Endometrium (tissue), 2 donors: ENCODE results near the gene TMEM222.

ENCODE experiments used
- FAIRE-seq: peaks from 2 replicates; lab custom pipeline; 2012; peaks lifted over from hg19 to GRCh38; lab: Jason Lieb, UNC
- donor health status: control.
- donor health status: control.

The TMEM222 gene

DNA sequence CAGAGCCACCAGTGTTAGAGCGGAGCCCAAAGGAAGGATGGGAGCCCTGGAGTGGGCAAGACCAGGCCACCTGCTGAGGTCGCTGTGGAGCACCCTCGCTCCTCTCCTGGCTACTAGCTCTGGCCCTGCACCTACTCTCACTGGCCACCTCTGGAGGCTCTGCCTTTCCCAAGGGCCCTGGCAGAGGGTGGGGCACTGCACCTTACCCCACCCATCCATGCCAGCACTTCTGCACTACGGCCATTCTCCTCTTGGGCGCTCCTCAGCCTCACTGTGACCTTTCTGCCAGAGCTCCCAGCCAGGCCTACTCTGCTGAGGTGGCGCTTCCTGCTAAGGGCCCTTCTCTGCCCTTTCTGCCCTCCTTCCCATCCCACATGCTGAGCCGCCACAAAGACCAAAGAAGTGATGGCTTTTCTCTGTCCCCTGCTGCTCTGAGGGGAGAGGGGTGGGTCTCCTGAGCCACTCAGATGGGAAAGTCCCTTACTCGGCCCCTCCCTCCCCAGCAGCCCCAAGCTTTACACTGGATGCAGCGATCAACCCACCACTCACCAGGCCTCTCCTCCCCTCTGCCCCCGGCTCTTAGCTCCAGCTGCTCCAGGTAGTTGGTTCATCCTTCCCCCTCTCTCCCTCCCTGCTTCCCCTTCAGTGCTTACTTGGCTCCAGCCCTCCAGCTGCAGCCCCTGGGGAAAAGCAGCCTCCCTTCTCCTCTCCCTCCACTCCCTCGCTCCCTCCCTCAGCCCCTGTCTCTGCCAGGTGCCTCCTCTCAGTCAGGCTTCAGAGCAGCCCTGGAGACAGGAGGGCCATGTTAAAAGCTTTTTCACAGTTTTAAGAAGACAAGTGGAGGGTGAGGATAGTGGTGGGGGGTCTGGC lies 14.8 kb upstream of the TMEM222 start:
- no peak for FAIRE-seq

DNA sequence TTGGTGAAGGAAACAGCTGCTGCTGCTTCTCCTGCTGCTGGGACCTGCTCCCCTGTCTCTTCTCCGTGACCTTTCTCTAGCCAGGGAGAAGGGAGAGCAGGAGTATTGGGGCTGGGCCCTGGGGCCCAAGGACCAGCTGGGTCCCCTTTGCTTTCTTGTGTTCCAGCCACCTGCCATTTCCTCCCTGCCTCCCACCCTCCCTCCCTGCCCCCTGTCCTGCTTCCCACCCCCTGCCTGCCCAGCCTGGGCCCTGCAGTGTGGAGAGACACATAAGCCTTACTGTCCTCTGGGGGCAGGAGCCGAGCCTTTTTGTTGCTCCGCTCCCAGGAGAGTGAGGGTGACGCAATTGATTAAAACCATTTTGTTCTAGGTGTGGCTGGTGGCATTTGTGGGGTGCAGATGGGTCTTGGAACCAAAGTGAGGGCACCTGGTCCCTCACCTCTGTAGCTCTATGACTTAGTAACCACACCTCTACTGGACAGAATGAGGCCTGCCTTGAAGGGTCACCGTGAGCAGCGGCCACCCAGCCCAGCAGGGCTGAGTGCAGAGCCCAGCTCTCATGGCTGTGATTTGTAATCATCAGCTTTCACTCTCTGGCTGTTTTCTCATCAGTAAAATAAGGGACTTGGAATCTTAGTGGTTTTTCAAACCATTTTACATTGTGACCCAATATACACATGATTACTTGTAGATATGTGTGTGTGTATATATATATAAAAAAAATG lies 13.9 kb upstream of the TMEM222 start:
- FAIRE-seq, result no peak

DNA sequence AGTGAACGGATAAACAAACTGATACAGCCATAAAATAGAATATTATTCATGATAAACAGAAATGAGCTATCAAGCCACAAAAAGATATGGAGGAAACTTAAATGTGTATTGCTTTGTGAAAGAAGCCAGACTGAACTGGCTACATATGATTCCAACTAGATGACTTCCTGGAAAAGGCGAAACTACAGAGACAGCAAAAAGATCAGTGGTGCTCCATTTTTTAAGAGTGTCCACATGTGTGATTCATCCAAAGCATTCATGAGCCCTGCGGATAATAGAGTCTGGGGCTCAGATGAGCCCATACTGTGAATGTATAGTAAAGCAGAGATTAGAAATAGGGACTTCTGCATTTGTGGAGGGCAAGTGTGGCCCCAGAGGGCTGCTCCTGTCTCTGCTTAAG lies 7.8 kb upstream of the TMEM222 start:
- FAIRE-seq, result no peak

DNA sequence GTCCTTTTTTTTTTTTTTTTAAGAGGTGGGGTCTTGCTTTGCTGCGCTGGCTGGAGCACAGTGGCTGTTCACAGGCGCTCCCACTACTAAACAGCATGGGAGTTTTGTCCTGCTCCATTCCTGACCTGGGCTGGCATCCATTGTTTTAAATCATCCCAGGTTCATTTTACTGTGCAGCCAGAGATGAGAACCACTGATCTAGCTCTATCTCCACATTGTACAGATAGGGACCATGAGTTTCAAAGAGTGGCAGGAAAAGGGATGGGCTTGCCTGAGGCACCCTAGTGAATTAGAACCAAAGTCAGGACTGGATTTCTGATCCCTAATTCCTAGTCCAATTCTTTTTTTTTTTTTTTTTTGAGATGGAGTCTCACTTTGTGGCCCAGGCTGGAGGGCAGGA lies 7.2 kb upstream of the TMEM222 start:
- FAIRE-seq, result no peak

DNA sequence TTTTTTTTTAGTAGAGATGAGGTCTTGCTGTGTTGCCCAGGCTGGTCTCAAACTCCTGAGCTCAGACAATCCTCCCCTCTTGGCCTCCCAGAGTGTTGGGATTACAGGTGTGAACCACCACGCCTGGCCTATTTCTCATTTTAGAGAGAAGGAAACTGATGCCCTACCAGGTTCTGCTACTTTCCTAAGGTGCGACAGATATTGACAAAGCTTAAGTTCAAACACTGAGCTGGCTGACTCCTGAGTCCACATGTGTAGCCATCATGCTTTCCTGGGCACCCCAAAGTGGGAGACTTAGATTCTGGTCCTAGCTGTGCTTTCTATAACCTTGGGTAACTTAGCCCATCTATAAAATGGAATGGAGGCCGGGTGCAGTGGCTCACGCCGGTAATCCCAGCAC lies 5.1 kb upstream of the TMEM222 start:
- no peak for FAIRE-seq

DNA sequence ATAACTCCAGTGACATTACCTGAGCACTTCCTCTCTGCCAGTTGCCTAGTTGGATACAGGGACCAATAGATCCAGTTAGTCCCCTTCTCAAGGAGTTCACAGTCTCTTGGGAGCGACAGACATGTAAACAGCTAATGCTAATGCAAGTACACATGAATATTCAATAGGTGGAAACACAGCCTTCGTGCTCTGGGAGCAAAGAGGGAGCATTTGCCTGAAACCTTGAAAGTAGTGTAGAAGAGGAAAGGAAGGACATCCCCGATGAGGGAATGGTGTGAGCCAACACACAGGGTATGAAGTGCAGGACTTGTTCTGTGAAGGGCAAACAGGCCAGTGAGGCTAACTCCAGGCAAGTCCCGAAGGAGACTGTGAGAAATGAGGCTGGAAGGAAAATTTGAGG lies 3.8 kb upstream of the TMEM222 start:
- FAIRE-seq, result no peak

DNA sequence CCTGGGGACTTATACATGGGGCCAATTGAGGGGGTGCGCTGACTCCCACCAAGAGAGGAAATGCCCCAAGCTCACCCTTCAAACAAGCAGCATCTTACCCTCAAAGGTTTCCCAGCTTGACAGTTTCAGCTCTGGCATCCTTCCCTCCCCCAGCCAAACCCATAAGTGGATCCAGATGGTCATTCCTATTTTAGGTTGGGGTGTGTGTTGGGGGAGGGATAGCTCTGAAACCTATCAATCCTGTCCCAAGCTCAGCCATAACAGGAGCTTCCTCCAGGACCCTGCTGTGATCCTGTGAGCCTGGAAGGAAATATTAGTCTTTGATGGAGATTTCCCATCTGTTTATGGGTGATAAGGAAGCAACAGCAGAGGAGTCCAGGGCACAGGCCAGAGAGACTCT lies 3.4 kb upstream of the TMEM222 start:
- FAIRE-seq, result no peak

DNA sequence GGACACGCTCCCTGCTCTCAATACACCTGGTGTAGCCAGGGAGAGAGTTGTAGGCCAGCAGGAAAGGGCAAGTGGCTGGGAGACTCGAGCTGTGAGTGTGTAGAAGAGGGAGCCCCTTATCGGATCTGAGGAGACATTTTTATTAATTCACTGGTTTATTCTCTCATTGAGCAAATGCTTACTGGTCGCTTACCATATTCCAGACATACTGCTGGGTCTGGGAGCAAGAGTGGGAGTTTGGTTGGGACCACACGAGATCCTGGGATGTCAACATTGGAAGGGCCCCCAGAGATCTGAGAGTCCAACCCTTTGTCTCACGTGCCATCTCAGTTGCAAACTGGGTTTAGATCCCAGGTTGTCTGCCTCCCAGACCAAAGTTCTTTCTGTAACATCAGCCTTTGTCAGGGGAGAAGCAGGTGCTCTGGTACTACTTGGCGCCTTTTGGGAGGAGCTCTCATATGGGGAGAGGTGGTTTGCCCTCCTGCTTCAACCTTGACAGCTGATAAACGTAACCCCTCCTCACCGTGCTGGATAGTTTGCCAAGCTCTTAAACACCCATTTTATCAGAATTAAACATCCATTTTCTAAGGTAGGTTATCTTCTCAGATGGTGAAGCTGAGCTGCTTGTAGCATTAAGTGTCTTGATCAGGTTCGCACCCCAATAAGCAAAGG lies 742 bp downstream of the TMEM222 start:
- FAIRE-seq, result no peak

DNA sequence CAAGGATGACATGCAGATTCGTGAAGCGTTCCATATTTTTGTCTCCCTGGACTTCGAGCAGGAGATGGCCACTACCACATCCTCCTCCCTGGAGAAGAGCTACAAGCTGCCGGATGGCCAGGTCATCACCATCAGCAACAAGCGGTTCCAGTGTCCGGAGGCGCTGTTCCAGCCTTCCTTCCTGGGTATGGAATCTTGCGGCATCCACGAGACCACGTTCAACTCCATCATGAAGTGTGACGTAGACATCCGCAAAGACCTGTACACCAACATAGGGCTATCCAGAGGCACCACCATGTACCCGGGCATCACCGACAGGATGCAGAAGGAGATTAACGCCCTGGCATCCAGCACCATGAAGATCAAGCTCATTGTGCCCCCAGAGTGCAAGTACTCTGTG lies 3.3 kb downstream of the TMEM222 start:
- no peak for FAIRE-seq

DNA sequence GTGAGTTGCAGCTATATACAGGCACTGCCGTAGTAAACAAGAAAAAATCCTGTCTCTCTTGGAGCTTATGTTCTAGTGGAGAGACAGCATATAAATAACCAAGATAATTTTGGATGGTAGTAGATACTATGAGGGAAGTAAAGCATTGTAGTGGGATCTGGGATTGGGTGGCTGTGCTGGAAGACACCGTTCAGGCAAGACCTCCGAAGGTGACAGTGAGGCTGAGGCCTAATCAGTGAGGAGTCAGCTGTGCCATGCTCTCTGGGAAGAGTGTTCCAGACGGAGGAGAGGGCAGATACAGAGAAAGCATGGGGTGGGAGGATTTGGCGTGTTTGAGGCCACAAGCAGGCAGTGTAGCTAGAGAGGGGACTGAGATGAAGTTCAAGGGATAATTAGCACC lies 6.0 kb downstream of the TMEM222 start:
- FAIRE-seq, result no peak

DNA sequence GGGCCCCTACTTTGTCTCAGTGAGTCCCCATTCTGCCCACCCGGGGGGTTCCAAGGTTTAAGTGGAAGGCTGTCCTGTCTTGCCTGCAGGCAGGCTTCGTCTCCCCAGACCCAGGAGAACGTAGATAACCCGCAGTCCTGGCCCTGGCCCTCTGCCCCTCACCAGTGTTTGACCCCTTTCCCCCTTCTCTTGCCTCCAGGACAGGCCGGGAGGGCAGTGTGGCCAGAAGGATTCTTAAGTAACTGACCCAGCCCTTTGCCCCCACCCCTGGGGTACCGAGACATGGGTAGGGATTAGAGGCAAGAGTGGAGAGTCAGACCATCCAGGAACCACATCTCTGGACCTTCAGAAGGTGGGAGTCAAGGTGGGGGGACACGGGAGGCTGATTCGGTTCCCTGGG lies 8.8 kb downstream of the TMEM222 start:
- no peak for FAIRE-seq

DNA sequence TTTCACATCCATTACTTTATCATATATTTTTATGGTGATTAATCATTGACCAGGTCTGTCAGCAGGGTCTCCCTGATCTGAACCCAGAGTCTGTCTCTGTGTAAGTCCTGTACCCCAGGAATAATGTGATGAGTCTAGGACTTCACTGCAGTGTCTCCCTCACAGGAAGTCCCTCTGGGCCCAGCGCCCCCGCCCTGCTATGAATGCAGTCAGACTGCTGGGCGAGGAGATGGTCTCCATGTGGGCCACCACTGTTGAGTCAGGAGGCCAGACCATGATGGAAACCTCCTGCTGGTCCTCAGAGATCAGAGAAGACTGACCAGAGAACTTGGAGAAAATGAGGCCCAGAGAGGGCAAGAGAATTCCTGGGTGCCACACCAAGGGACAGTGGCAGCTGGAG lies 9.5 kb downstream of the TMEM222 start:
- no peak for FAIRE-seq

DNA sequence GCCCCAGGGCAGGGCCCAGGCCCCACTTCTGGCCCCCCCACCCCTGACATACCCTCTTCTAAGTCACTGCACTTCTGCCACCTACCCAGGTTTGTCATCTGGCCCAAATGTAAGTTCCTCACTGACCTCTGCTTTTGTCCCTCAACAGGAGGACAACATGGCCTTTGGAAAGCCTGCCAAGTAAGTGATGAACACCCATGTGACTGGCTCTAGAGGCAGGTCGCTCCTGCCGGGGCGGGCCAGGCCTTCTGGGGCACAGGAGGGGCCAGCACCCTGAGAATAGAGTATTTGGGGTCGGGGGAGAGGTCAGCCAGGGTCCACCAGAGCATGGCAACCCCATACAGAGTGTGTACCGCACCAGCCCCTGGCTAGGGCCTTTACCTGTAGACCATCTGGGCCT lies 10.0 kb downstream of the TMEM222 start:
- no peak for FAIRE-seq

DNA sequence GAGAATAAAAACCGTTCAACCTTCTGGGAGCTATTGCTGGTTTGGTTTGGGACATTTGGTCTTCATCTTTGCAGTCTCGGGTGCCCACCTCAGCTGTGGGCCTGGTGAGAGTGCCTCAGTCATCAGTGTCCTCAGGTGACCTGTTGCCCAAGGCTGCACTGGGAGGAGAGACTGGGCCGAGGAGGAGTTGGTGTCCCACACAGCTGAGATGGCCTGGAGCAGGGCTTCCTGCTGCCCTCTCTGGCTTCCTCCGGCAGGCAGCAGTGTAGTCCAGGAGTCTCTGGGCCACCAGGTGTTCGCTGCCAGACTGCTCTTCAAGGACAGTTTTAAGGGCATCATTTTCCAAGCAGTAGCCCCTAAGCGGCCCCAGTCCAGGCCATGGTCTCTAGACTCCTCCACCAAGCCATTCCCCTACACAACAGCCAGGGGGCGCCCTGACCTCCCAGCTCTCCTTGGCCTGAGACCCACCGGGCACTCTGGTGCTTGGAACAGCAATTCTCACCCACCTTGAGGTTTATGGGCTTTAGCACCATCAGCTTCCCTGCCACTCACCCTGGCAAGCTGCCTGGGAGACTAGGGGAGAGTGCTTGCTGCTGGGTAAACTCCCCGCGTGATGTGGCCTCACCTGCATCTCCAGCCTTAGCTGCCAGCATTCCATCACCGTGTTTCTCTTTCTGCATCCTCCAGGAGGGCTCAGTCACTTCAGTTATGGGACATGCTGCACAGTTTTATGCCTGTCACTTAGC lies 10.7 kb downstream of the TMEM222 start:
- no peak for FAIRE-seq

DNA sequence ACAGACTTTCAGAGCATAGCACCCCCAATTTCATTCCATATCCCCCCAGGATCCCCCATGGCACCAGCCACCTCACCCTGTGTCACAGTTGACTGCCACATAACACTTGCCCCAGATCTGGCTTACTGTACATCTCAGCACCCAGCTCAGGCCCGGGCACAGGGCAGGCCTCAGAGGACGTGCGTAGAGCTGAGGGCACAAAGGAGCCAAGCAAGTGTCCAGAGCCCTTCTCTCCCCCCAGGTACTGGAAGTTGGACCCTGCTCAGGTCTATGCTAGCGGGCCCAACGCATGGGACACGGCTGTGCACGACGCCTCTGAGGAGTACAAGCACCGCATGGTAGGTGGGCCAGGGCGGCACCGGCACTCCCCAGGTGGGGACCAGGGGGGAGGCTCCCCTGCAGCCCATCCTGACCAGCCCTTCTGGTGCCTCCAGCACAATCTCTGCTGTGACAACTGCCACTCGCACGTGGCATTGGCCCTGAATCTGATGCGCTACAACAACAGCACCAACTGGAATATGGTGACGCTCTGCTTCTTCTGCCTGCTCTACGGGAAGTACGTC lies 11.8 kb downstream of the TMEM222 start:
- no peak for FAIRE-seq

DNA sequence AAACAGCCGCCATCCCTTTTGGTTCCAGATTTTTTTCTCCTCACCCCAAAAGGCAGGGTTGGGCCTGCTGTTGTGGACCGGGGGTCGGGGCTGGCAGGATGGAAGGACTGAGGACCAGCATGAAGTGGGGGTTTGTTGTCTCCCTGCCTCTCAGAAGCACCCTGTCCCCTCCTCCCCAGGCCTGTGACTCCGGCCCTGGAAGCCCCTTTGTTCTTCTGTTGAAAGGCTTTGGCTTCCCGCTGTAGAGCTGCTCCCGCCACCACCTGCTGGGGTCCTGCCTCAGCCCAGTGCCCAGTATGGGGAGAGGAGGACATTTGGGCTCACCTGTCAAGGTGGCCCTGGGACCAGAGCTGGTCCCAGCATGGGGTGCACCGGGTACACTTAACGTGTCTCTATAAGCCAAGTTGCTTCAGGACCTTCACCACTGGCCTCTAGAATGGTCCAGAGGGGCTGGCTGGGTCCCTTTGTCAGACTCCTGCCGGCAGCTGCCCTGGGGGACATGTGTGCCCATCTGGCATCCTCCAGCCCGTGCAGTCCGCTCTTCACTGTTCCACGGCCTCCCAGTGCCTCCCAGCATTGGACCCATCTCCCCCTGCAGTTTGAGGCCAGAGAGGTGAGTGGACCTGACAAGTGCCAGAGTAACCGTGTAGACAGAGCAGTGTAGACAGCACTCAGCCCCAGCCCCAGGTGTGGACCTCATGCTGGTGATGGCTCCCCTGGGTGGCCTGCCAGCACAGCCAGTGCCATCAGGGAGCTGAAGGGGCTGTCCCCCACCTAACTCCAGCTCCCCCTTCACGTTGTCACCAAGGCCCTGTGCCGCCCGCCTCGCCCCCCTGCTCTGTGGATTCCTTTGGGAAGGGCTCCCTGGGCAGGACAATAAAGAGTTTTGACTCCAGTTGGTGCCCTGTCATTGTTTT lies 13.8 kb downstream of the TMEM222 start:
- no peak for FAIRE-seq

DNA sequence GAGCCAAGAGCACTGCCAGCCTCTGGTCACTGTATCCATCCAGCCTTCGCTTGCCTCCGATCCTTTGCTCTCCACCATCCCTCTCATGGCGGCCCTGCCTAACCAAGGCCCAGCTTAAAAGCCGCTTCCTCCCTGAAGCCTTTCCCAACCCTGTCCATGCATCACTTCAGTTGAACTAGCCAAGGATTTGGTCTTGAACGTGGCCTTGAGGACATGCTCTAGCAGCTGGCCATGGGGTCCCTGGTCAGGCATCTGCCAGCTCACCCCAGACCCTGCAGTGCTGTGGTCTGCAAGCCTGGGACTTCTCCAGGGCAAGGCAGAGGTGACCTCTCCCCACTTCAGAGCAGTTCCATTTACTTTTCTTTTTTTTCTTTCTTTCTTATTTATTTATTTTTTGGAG lies 14.8 kb downstream of the TMEM222 start:
- FAIRE-seq, result no peak

DNA sequence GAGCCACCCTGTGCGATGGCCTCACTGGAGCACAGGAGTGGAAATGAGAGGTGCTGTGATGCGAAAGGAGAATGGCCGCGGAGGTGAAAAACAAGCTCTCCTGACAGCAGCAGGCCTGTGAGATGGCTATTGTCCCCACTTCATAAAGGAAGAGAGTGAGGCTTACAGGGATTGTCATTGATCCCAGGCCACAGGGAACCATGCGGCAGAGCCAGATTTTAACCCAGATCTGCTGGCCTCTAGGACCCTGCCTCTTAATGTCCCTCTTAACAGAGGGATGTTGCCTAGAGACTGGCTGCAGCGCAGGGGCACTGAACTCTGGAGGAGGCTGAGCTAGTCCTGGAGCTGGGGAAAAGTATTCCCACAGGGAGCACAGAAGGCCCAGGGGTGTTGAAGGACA lies 16.8 kb downstream of the TMEM222 start:
- FAIRE-seq, result no peak

DNA sequence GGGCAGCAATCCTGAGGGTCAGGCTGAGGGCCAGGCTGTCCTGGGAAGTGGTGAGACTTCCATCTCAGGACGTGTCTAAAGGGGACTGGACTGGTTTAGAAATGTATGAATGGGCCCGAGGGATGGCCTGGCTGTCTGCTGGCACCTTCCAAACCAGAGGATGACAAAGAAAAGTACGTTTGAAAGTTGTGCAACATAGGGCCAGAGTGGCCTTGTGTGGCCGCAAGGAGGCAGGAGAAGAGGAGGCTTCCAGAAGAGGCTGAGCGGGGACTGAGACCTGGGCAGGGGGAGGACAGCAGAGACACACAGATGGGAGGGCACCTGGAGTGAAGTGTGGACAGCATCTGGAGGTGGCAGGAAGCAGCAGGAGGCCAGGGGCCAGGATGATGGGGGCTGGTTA lies 17.2 kb downstream of the TMEM222 start:
- no peak for FAIRE-seq

DNA sequence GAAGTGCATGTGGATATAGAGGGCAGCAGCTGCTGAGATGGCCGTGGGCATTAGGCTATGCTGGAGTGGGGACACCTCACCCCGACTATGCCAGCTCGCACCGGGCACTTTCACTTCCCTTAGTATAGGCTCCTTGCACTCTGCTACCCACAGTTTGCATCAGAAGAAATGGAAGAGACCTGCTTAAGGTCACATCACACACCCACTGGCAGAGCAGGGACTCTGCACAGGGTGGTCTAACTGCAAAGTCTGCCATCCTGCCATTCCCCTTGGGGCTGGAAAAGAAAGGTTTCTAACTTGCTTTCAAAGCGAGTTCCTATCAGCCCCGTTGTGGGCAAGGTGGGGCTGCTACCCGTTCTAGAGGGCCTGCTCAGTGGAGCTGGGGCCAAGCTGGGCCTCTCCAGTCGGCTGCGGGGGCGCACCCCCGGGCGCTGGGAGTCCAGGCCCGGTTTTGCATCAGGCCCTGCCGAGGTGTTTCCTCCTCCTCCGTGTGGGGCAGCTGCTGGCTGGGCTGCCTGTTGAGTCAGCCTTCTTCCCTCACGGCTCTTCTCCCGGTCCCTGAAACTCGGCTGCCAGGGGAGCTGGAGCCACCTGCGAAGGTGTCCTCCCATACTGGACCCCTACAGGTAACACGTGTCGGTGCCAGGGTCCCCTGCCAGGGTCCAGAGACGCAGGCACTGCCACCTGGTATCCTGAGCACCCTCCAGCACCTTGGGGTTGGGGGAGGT lies 19.7 kb downstream of the TMEM222 start, which contains the start of gene SYTL1:
Gene SYTL1, plus strand, starts transcription at position 498 of the 728 bp plus-strand sequence. CDS start 3,313 bp downstream, outside the sequence.
- FAIRE-seq, result no peak
